HUES6 (cell line): ENCODE measurements around the gene GPSM3.
"Not testable (repeated sequence)": the region's sequence is repeated elsewhere in the genome, so short reads cannot be mapped to it uniquely, and the experiment has no call there.

Experiments used
- H3K27ac ChIP-seq: 2 replicates; pipeline ENCODE4 v1.7.0; 2013; ENCODE audit warnings: low read depth, mild to moderate bottlenecking, low read length, inconsistent platforms
- H3K27me3 ChIP-seq: 2 replicates; pipeline ENCODE4 v1.6.1; 2013; ENCODE audit warnings: low read length; ENCODE audit not compliant: control insufficient read depth, insufficient read depth
- H3K36me3 ChIP-seq: 2 replicates; pipeline ENCODE4 v1.6.1; 2013; ENCODE audit warnings: low read length; ENCODE audit not compliant: control insufficient read depth, insufficient read depth
- H3K4me1 ChIP-seq: 2 replicates; pipeline ENCODE4 v1.6.1; 2013; ENCODE audit warnings: low read length; ENCODE audit not compliant: control insufficient read depth, insufficient read depth
- H3K4me3 ChIP-seq: 2 replicates; pipeline ENCODE4 v1.5.1; 2013; ENCODE audit warnings: low read depth, low read length
- H3K9ac ChIP-seq: one replicate; pipeline ENCODE4 v1.6.1; 2013; ENCODE audit warnings: mild to moderate bottlenecking, low read length
- H3K9me3 ChIP-seq: 2 replicates; pipeline ENCODE4 v1.6.1; 2013; ENCODE audit warnings: low read depth, low read length; ENCODE audit not compliant: control insufficient read depth, insufficient read depth

The GPSM3 gene

GRCh38 chr6:32146687-32147086 lies 45.8 kb downstream of the GPSM3 start:
- no peak overlapping the region for H3K27ac ChIP-seq
- no peaks in the 10 kb centered on the region for H3K9me3 ChIP-seq
- peaks cover 38% of the 10 kb centered on the region for H3K4me1 ChIP-seq
- H3K9ac ChIP-seq: no peak overlapping the region
- peaks cover 27% of the 10 kb centered on the region for H3K27me3 ChIP-seq
- H3K4me3 ChIP-seq: 0 out of 2 replicates have a peak overlapping the region, but pooled peaks have one; percentile 8
- no peaks in the 10 kb centered on the region for H3K36me3 ChIP-seq

- no peaks in the 10 kb centered on the region for H3K9me3 ChIP-seq
- H3K27me3 ChIP-seq: peaks cover 24% of the 10 kb centered on the region
- peaks cover 36% of the 10 kb centered on the region for H3K4me1 ChIP-seq
- no peaks in the 10 kb centered on the region for H3K36me3 ChIP-seq
- no peak overlapping the region for H3K9ac ChIP-seq
- H3K27ac ChIP-seq: no peak overlapping the region
- H3K4me3 ChIP-seq: no peak overlapping the region
Measured at GRCh38 chr6:32146287-32146686, 46.2 kb downstream of the GPSM3 start.

- H3K4me3 ChIP-seq, H3K9me3 ChIP-seq, H3K27me3 ChIP-seq, H3K36me3 ChIP-seq, H3K27ac ChIP-seq, H3K9ac ChIP-seq: not testable (repeated sequence)
- H3K4me1 ChIP-seq: peaks cover 22% of the 10 kb centered on the region
Measured at GRCh38 chr6:32144238-32144637, 48.2 kb downstream of the GPSM3 start.
